GM19238 (cell line): ENCODE measurements around the gene TCN1.
"Not testable (repeated sequence)": the region's sequence is repeated elsewhere in the genome, so short reads cannot be mapped to it uniquely, and the experiment has no call there.

Source experiments
- DNase-seq: peaks from one replicate; pipeline ENCODE4 v3.0.0; 2011; ENCODE audit warnings: low spot score; ENCODE audit not compliant: insufficient read length

The TCN1 gene

GRCh38 chr11:59857439-59858434, 8.6 kb downstream of the TCN1 start:
- DNase-seq: no peak

GRCh38 chr11:59854871-59855270, 11.4 kb downstream of the TCN1 start:
- no peak for DNase-seq

- DNase-seq: not testable (repeated sequence)
These were observed 14.9 kb downstream of the TCN1 start for GRCh38 chr11:59851416-59851815.

GRCh38 chr11:59849551-59849950, 16.7 kb downstream of the TCN1 start:
- not testable (repeated sequence) for DNase-seq

GRCh38 chr11:59849129-59849528, 17.2 kb downstream of the TCN1 start:
- no peak for DNase-seq

GRCh38 chr11:59848439-59848838, 17.8 kb downstream of the TCN1 start:
- DNase-seq: not testable (repeated sequence)

GRCh38 chr11:59847626-59848025, 18.7 kb downstream of the TCN1 start:
- no peak for DNase-seq

GRCh38 chr11:59846556-59846955, 19.7 kb downstream of the TCN1 start:
- DNase-seq: no peak

GRCh38 chr11:59845399-59845798, 20.9 kb downstream of the TCN1 start, which contains the start of gene CBLIF:
Gene CBLIF (minus strand): TSS chr11:59845499. CDS start chr11:59845453, 46 bp downstream.
- no peak for DNase-seq

GRCh38 chr11:59842316-59842715, 24.0 kb downstream of the TCN1 start:
- DNase-seq: no peak

GRCh38 chr11:59841514-59841913, 24.8 kb downstream of the TCN1 start:
- DNase-seq: no peak

- no peak for DNase-seq
These were observed 26.7 kb downstream of the TCN1 start for GRCh38 chr11:59839615-59840014.

GRCh38 chr11:59833602-59834001, 32.7 kb downstream of the TCN1 start:
- no peak for DNase-seq

GRCh38 chr11:59829358-59829757, 36.9 kb downstream of the TCN1 start:
- DNase-seq: no peak

- no peak for DNase-seq
These were observed 43.2 kb downstream of the TCN1 start for GRCh38 chr11:59822989-59823566.

- DNase-seq: no peak
These were observed 47.7 kb downstream of the TCN1 start for GRCh38 chr11:59818572-59818971.

- not testable (repeated sequence) for DNase-seq
These were observed 49.9 kb downstream of the TCN1 start for GRCh38 chr11:59816434-59816833.

- DNase-seq: no peak
These were observed 50.5 kb downstream of the TCN1 start for GRCh38 chr11:59815754-59816153.

GRCh38 chr11:59814021-59814420, 52.3 kb downstream of the TCN1 start:
- DNase-seq: no peak

GRCh38 chr11:59813364-59813763, 52.9 kb downstream of the TCN1 start:
- no peak for DNase-seq

- no peak for DNase-seq
These were observed 54.1 kb downstream of the TCN1 start for GRCh38 chr11:59812220-59812619.

GRCh38 chr11:59810911-59811259, 55.4 kb downstream of the TCN1 start:
- no peak for DNase-seq
